ENCODE results near the gene CTAG2. TPM values are rescaled to one million over a fixed set of nuclear protein-coding genes. Genes with fewer than 3 reads are reported as not detected.
A peak's percentile ranks its signal among the peaks of the same experiment; 100 is the strongest.
"Not testable (repeated sequence)": the region's sequence is repeated elsewhere in the genome, so short reads cannot be mapped to it uniquely, and the experiment has no call there.

The CTAG2 gene
- not detected for polyA plus RNA-seq (ENCODE audit: low read depth in 6 of 6)

- ATAC-seq (ENCODE audit: low read depth in 2 of 2); H3K27ac Mint-ChIP-seq; DNase-seq; H3K4me1 Mint-ChIP-seq; H3K27me3 Mint-ChIP-seq; H3K36me3 Mint-ChIP-seq; H3K4me3 Mint-ChIP-seq; H3K9me3 Mint-ChIP-seq: not testable (repeated sequence)
Measured at GRCh38 chrX:154653413-154653812, at the start of gene CTAG2. CTAG2 (minus strand) TSS chrX:154653579; CDS start chrX:154653515, 64 bp downstream.

GRCh38 chrX:154698630-154699248, 45.4 kb upstream of the CTAG2 start:
- H3K4me1 Mint-ChIP-seq: peaks cover 14 to 26% (median 16%) of the 10 kb centered on the region in 3 donors
- peaks cover 0 to 7% (median 0%) of the 10 kb centered on the region in 7 donors for H3K9me3 Mint-ChIP-seq
- no peak overlapping the region for H3K4me3 Mint-ChIP-seq
- no peak for DNase-seq
- H3K36me3 Mint-ChIP-seq: peaks cover 10 to 12% of the 10 kb centered on the region in 2 donors
- no peak for ATAC-seq (ENCODE audit: low read depth in 2 of 2)
- H3K27ac Mint-ChIP-seq: peak overlapping the region in 1 of 6 donors; percentile 78
- peaks cover 0 to 7% (median 0%) of the 10 kb centered on the region in 3 donors for H3K27me3 Mint-ChIP-seq

GRCh38 chrX:154696676-154697045, 43.3 kb upstream of the CTAG2 start:
- no peak for ATAC-seq (ENCODE audit: low read depth in 2 of 2)
- peaks cover 0 to 10% (median 0%) of the 10 kb centered on the region in 7 donors for H3K9me3 Mint-ChIP-seq
- H3K4me3 Mint-ChIP-seq: no peak overlapping the region
- H3K27me3 Mint-ChIP-seq: peaks cover 0 to 7% (median 0%) of the 10 kb centered on the region in 3 donors
- no peak overlapping the region for H3K27ac Mint-ChIP-seq
- peaks cover 10 to 12% of the 10 kb centered on the region in 2 donors for H3K36me3 Mint-ChIP-seq
- H3K4me1 Mint-ChIP-seq: peaks cover 14 to 26% (median 16%) of the 10 kb centered on the region in 3 donors
- no peak for DNase-seq

GRCh38 chrX:154695911-154696675, 42.7 kb upstream of the CTAG2 start:
- Mint-ChIP-seq H3K27me3 (peaks cover 0 to 7% (median 0%) of the 10 kb centered on the region in 3 donors), H3K4me1 (peaks cover 14 to 26% (median 16%) of the 10 kb centered on the region in 3 donors), H3K9me3 (peaks cover 0 to 12% (median 0%) of the 10 kb centered on the region in 7 donors), H3K36me3 (peaks cover 10 to 12% of the 10 kb centered on the region in 2 donors), H3K27ac (no peak overlapping the region), H3K4me3 (no peak overlapping the region)
- ATAC-seq (ENCODE audit: low read depth in 2 of 2) (no peak), DNase-seq (no peak)

GRCh38 chrX:154693394-154693793, 40.0 kb upstream of the CTAG2 start:
- Mint-ChIP-seq H3K4me1 (peaks cover 3 to 10% (median 9%) of the 10 kb centered on the region in 3 donors), H3K9me3 (peaks cover 0 to 12% (median 0%) of the 10 kb centered on the region in 7 donors), H3K4me3 (peak overlapping the region in 1 of 8 donors; percentile 22), H3K27me3 (peaks cover 0 to under 1% (median 0%) of the 10 kb centered on the region in 3 donors), H3K36me3 (peaks cover under 1 to 10% of the 10 kb centered on the region in 2 donors), H3K27ac (no peak overlapping the region)
- DNase-seq (no peak), ATAC-seq (ENCODE audit: low read depth in 2 of 2) (no peak)

- not testable (repeated sequence) for H3K4me3 Mint-ChIP-seq; H3K27me3 Mint-ChIP-seq; DNase-seq; ATAC-seq (ENCODE audit: low read depth in 2 of 2); H3K36me3 Mint-ChIP-seq
- Mint-ChIP-seq H3K9me3 (peaks cover 0 to 10% (median 0%) of the 10 kb centered on the region in 7 donors), H3K4me1 (peaks cover 3 to 10% (median 9%) of the 10 kb centered on the region in 3 donors), H3K27ac (peak overlapping the region in 1 of 6 donors; percentile 70)
Measured at GRCh38 chrX:154690438-154690837, 37.1 kb upstream of the CTAG2 start.

- not testable (repeated sequence) for H3K4me3 Mint-ChIP-seq; H3K27me3 Mint-ChIP-seq; H3K27ac Mint-ChIP-seq; H3K4me1 Mint-ChIP-seq; DNase-seq; ATAC-seq (ENCODE audit: low read depth in 2 of 2)
- Mint-ChIP-seq H3K36me3 (peaks cover 0 to 10% of the 10 kb centered on the region in 2 donors), H3K9me3 (peaks cover 6 to 29% (median 23%) of the 10 kb centered on the region in 7 donors)
Measured at GRCh38 chrX:154672084-154672483, 18.7 kb upstream of the CTAG2 start.

- not testable (repeated sequence) for H3K4me1 Mint-ChIP-seq; H3K36me3 Mint-ChIP-seq; H3K27ac Mint-ChIP-seq; H3K27me3 Mint-ChIP-seq; H3K4me3 Mint-ChIP-seq; ATAC-seq (ENCODE audit: low read depth in 2 of 2); DNase-seq
- H3K9me3 Mint-ChIP-seq: peaks cover 8 to 29% (median 27%) of the 10 kb centered on the region in 7 donors
Measured at GRCh38 chrX:154670848-154671247, 17.5 kb upstream of the CTAG2 start.

- peak overlapping the region in 5 of 8 donors; percentile 3 to 65 (median 21) for H3K4me3 Mint-ChIP-seq
Measured at GRCh38 chrX:154661899-154662298, 8.5 kb upstream of the CTAG2 start.

GRCh38 chrX:154661170-154661569, 7.8 kb upstream of the CTAG2 start:
- Mint-ChIP-seq H3K4me1 (peaks cover 9 to 23% (median 17%) of the 10 kb centered on the region in 3 donors), H3K27ac (peak overlapping the region in 3 of 6 donors; percentile 16 to 56 (median 22)), H3K36me3 (no peaks in the 10 kb centered on the region), H3K9me3 (peaks cover 1 to 25% (median 5%) of the 10 kb centered on the region in 7 donors), H3K27me3 (no peaks in the 10 kb centered on the region), H3K4me3 (peak overlapping the region in 2 of 8 donors; percentile 1 to 65)
- ATAC-seq (ENCODE audit: low read depth in 2 of 2): peak; percentile 25 to 47
- peak; percentile 9 for DNase-seq

More at GRCh38 chrX:154661899-154662298, 8.5 kb upstream of the CTAG2 start:
- peak; percentile 14 for DNase-seq
- no peaks in the 10 kb centered on the region for H3K27me3 Mint-ChIP-seq
- peaks cover 1 to 25% (median 6%) of the 10 kb centered on the region in 7 donors for H3K9me3 Mint-ChIP-seq
- peaks cover 9 to 23% (median 17%) of the 10 kb centered on the region in 3 donors for H3K4me1 Mint-ChIP-seq
- peak; percentile 50 to 60 for ATAC-seq (ENCODE audit: low read depth in 2 of 2)
- no peaks in the 10 kb centered on the region for H3K36me3 Mint-ChIP-seq
- peak overlapping the region in 4 of 6 donors; percentile 0 to 82 (median 8) for H3K27ac Mint-ChIP-seq

- ATAC-seq (ENCODE audit: low read depth in 2 of 2): no peak
- Mint-ChIP-seq H3K4me3 (no peak overlapping the region), H3K27me3 (no peaks in the 10 kb centered on the region), H3K9me3 (peaks cover 1 to 25% (median 5%) of the 10 kb centered on the region in 7 donors), H3K27ac (no peak overlapping the region), H3K4me1 (peaks cover 9 to 23% (median 17%) of the 10 kb centered on the region in 3 donors), H3K36me3 (no peaks in the 10 kb centered on the region)
- no peak for DNase-seq
Measured at GRCh38 chrX:154660541-154660940, 7.2 kb upstream of the CTAG2 start.

GRCh38 chrX:154658957-154659356, 5.6 kb upstream of the CTAG2 start:
- no peak overlapping the region for H3K27ac Mint-ChIP-seq
- peaks cover 9 to 23% (median 17%) of the 10 kb centered on the region in 3 donors for H3K4me1 Mint-ChIP-seq
- no peaks in the 10 kb centered on the region for H3K36me3 Mint-ChIP-seq
- H3K9me3 Mint-ChIP-seq: peaks cover 0 to 25% (median 5%) of the 10 kb centered on the region in 7 donors
- no peak for DNase-seq
- H3K27me3 Mint-ChIP-seq: no peaks in the 10 kb centered on the region
- peak overlapping the region in 1 of 8 donors; percentile 59 for H3K4me3 Mint-ChIP-seq
- no peak for ATAC-seq (ENCODE audit: low read depth in 2 of 2)

- ATAC-seq (ENCODE audit: low read depth in 2 of 2) (no peak), DNase-seq (no peak)
- H3K27ac Mint-ChIP-seq: no peak overlapping the region
- no peak overlapping the region for H3K4me3 Mint-ChIP-seq
- no peaks in the 10 kb centered on the region for H3K36me3 Mint-ChIP-seq
- peaks cover 0 to 18% (median 4%) of the 10 kb centered on the region in 7 donors for H3K9me3 Mint-ChIP-seq
- no peaks in the 10 kb centered on the region for H3K27me3 Mint-ChIP-seq
- H3K4me1 Mint-ChIP-seq: peaks cover 9 to 22% (median 17%) of the 10 kb centered on the region in 3 donors
Measured at GRCh38 chrX:154658187-154658586, 4.8 kb upstream of the CTAG2 start.

Data from naive B cell (primary cell).